ENCODE measurements around the gene BPIFA1.
A peak's percentile ranks its signal among the peaks of the same experiment; 100 is the strongest.

Gene BPIFA1

GRCh38 chr20:33235696-33236095, at the start of gene BPIFA1:
BPIFA1 (plus strand) TSS chr20:33235996; CDS start chr20:33237712, 1,716 bp downstream.
- no peak for DNase-seq

- no peak for DNase-seq
Observed at GRCh38 chr20:33187491-33187890, 48.3 kb upstream of the BPIFA1 start.

- no peak for DNase-seq
Observed at GRCh38 chr20:33188421-33188820, 47.4 kb upstream of the BPIFA1 start.

- DNase-seq: no peak
Observed at GRCh38 chr20:33191484-33191883, 44.3 kb upstream of the BPIFA1 start.

GRCh38 chr20:33191955-33192354, 43.8 kb upstream of the BPIFA1 start:
- DNase-seq: no peak

- peak in 1 of 2 experiments; percentile 27 for DNase-seq
Observed at GRCh38 chr20:33192912-33193501, 42.8 kb upstream of the BPIFA1 start.

- no peak for DNase-seq
Observed at GRCh38 chr20:33199026-33199425, 36.8 kb upstream of the BPIFA1 start.

- no peak for DNase-seq
Observed at GRCh38 chr20:33202451-33202850, 33.3 kb upstream of the BPIFA1 start.

GRCh38 chr20:33203444-33203843, 32.4 kb upstream of the BPIFA1 start:
- DNase-seq: no peak

- no peak for DNase-seq
Observed at GRCh38 chr20:33209789-33210188, 26.0 kb upstream of the BPIFA1 start.

- no peak for DNase-seq
Observed at GRCh38 chr20:33210371-33210770, 25.4 kb upstream of the BPIFA1 start.

GRCh38 chr20:33211817-33212424, 23.9 kb upstream of the BPIFA1 start:
- peak; percentile 81 to 93 for DNase-seq

GRCh38 chr20:33217052-33217451, 18.7 kb upstream of the BPIFA1 start, which contains the start of gene BPIFA3:
BPIFA3 (plus strand) TSS chr20:33217352; CDS start chr20:33217537, 185 bp downstream.
- no peak for DNase-seq

- DNase-seq: no peak
Observed at GRCh38 chr20:33224399-33224798, 11.4 kb upstream of the BPIFA1 start.

- no peak for DNase-seq
Observed at GRCh38 chr20:33229843-33230242, 6.0 kb upstream of the BPIFA1 start.

GRCh38 chr20:33231237-33231636, 4.6 kb upstream of the BPIFA1 start:
- DNase-seq: no peak

- no peak for DNase-seq
Observed at GRCh38 chr20:33232486-33233072, 3.2 kb upstream of the BPIFA1 start.

- DNase-seq: peak in 1 of 2 experiments; percentile 32
Observed at GRCh38 chr20:33233129-33233774, 2.5 kb upstream of the BPIFA1 start.

GRCh38 chr20:33234050-33234449, 1.7 kb upstream of the BPIFA1 start:
- DNase-seq: no peak

GRCh38 chr20:33236351-33236750, 555 bp downstream of the BPIFA1 start:
- no peak for DNase-seq

- DNase-seq: no peak
Observed at GRCh38 chr20:33237989-33238388, 2.2 kb downstream of the BPIFA1 start.

- DNase-seq: no peak
Observed at GRCh38 chr20:33239418-33239817, 3.6 kb downstream of the BPIFA1 start.

GRCh38 chr20:33239979-33240736, 4.4 kb downstream of the BPIFA1 start:
- no peak for DNase-seq
